ENCODE measurements around the gene PFN4.
"Not testable (repeated sequence)": the region's sequence is repeated elsewhere in the genome, so short reads cannot be mapped to it uniquely, and the experiment has no call there.

- not testable (repeated sequence) for TF ChIP-seq CTCF, POLR2A (IDR thresholded peaks at IDR 0.05)
These were observed 29.9 kb downstream of the PFN4 start for GRCh38 chr2:24093270-24093669.
